ENCODE results near the gene GHR.

- TF ChIP-seq CTCF (IDR thresholded peaks at IDR 0.05) (no peak), POLR2A (IDR thresholded peaks at IDR 0.05) (no peak)
These were observed 182.3 kb downstream of the GHR start for GRCh38 chr5:42605490-42605889.
